Hepatocyte (in vitro differentiated cells): Measurements from ENCODE around the gene ADAMTS14. TPM values are rescaled to one million over a fixed set of nuclear protein-coding genes. Genes with fewer than 3 reads are reported as not detected.

Source experiments
- DNase-seq: peaks from one replicate; pipeline ENCODE4 v3.0.0-alpha.2; 2016; ENCODE audit warnings: low spot score
- H2AFZ ChIP-seq: fragments of 200-600 bp; sonication (generic); 2 replicates; pipeline ENCODE4 v1.6.0; 2016; ENCODE audit warnings: antibody characterized with exemption, mild to moderate bottlenecking
- H3K27ac ChIP-seq: fragments of 200-600 bp; sonication (generic); 2 replicates; pipeline ENCODE4 v1.5.1; 2016; ENCODE audit warnings: mild to moderate bottlenecking
- H3K27me3 ChIP-seq: fragments of 200-600 bp; sonication (generic); 2 replicates; pipeline ENCODE4 v1.6.1; 2016
- H3K36me3 ChIP-seq: fragments of 200-600 bp; sonication (generic); replicated peaks from 2 replicates; pipeline ENCODE4 v1.5.1; 2016; ENCODE audit warnings: low read depth; ENCODE audit not compliant: insufficient read depth
- H3K4me1 ChIP-seq: fragments of 200-600 bp; sonication (generic); 2 replicates; pipeline ENCODE4 v1.5.1; 2016; ENCODE audit warnings: mild to moderate bottlenecking, moderate library complexity; ENCODE audit not compliant: insufficient read depth
- H3K4me2 ChIP-seq: fragments of 200-600 bp; sonication (generic); 2 replicates; pipeline ENCODE4 v1.6.0; 2016
- H3K4me3 ChIP-seq: fragments of 200-600 bp; sonication (generic); 2 replicates; pipeline ENCODE4 v1.5.1; 2016; ENCODE audit warnings: mild to moderate bottlenecking
- H3K79me2 ChIP-seq: fragments of 200-600 bp; sonication (generic); 2 replicates; pipeline ENCODE4 v1.6.0; 2017; ENCODE audit warnings: mild to moderate bottlenecking
- H3K9me2 ChIP-seq: fragments of 200-600 bp; sonication (generic); replicated peaks from 2 replicates; pipeline ENCODE4 v1.6.0; 2017; ENCODE audit warnings: mild to moderate bottlenecking; ENCODE audit not compliant: insufficient read depth
- H3K9me3 ChIP-seq: fragments of 200-600 bp; sonication (generic); 2 replicates; pipeline ENCODE4 v1.5.1; 2016; ENCODE audit warnings: low read depth, mild to moderate bottlenecking
- H4K20me1 ChIP-seq: fragments of 200-600 bp; sonication (generic); 2 replicates; pipeline ENCODE4 v1.6.0; 2016; ENCODE audit warnings: mild to moderate bottlenecking; ENCODE audit not compliant: insufficient read depth, poor library complexity, severe bottlenecking
- EZH2 ChIP-seq: fragments of 200-600 bp; sonication (generic); IDR thresholded peaks from 2 replicates; pipeline ENCODE4 v1.6.1; 2016; ENCODE audit warnings: antibody characterized with exemption, mild to moderate bottlenecking, borderline replicate concordance
- EZH2phosphoT487 ChIP-seq: fragments of 200-600 bp; sonication (generic); IDR thresholded peaks from one replicate; pipeline ENCODE4 v1.6.1; 2018; ENCODE audit warnings: antibody characterized with exemption, mild to moderate bottlenecking, low read depth, moderate library complexity; ENCODE audit not compliant: unreplicated experiment, severe bottlenecking
- WGBS: methylation state at CpG from one replicate; pipeline ENCODE4 v1.1.6; 2016; ENCODE audit warnings: low lambda C conversion rate; ENCODE audit errors: missing lambda C conversion rate; 5-methylcytosine and 5-hydroxymethylcytosine counted together
- polyA plus RNA-seq: library from polyadenylated mRNA; unstranded; fragments of >200 nt; fragmentation: Nextera tagmentation; extraction: Ambion mirVana; gene quantifications from 2 replicates; pipeline ENCODE4 v1.2.1, GENCODE V29; 2016
- total RNA-seq: library from RNA; depleted of rRNA; stranded (reverse); fragments of >200 nt; gene quantifications from 2 replicates; pipeline ENCODE4 v1.2.3, GENCODE V29; 2014
- TF ChIP-seq, protein P1 (sequence below): fragments of 200-600 bp; sonication (generic); IDR thresholded peaks from 2 replicates; pipeline ENCODE4 v1.5.1; 2016; ENCODE audit warnings: antibody characterized with exemption, mild to moderate bottlenecking; ENCODE audit not compliant: poor library complexity

Gene ADAMTS14
- total and polyA plus RNA-seq, 2 experiments from 2014 or later: 0.87 to 2.1 TPM

DNA sequence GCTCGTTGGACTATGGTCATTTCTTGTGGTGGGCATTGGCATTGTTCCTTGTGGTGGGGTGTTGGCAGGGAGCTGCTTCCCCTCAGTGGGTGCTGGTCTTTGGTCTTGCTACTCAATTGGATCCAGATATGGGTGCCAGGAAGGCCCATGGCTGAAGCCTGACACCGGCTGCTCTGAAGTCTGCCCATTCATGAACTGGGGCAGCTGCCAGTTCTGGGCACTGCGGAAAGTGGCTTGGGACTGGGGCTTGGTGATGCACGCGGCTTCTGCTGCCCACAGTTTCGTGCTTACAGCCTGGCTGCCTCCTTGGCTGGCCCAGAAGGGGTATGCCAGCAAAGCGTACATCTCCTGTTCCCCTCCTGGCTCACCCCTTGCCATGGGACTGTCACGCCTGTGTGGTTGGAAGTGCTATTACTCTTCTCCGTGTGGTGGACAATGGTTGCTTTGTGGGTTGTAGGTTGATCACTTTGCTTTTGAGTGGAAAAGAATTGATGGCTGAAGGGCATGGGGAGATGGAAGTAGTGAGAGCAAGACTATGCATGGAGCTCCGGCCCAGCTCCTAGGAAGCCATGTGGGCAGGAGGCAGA lies 54.7 kb downstream of the ADAMTS14 start:
- H3K4me2 ChIP-seq: no peak overlapping the region
- 95% methylated on average over 10 of the region's 10 CpGs for WGBS

GRCh38 chr10:70728328-70728727 lies 56.0 kb downstream of the ADAMTS14 start:
- no peaks in the 10 kb centered on the region for H3K9me3 ChIP-seq
- no peak overlapping the region for H2AFZ ChIP-seq
- H3K4me3 ChIP-seq: no peak overlapping the region
- WGBS: 98% methylated on average over 2 of the region's 2 CpGs
- H3K27me3 ChIP-seq: no peaks in the 10 kb centered on the region
- TF ChIP-seq, protein P1, sequence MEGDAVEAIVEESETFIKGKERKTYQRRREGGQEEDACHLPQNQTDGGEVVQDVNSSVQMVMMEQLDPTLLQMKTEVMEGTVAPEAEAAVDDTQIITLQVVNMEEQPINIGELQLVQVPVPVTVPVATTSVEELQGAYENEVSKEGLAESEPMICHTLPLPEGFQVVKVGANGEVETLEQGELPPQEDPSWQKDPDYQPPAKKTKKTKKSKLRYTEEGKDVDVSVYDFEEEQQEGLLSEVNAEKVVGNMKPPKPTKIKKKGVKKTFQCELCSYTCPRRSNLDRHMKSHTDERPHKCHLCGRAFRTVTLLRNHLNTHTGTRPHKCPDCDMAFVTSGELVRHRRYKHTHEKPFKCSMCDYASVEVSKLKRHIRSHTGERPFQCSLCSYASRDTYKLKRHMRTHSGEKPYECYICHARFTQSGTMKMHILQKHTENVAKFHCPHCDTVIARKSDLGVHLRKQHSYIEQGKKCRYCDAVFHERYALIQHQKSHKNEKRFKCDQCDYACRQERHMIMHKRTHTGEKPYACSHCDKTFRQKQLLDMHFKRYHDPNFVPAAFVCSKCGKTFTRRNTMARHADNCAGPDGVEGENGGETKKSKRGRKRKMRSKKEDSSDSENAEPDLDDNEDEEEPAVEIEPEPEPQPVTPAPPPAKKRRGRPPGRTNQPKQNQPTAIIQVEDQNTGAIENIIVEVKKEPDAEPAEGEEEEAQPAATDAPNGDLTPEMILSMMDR: no peak
- TF ChIP-seq EZH2 (no peak), EZH2phosphoT487 (no peak)
- H3K4me1 ChIP-seq: no peaks in the 10 kb centered on the region
- H3K9me2 ChIP-seq: no peaks in the 10 kb centered on the region
- no peak overlapping the region for H3K4me2 ChIP-seq
- no peaks in the 10 kb centered on the region for H3K36me3 ChIP-seq
- DNase-seq: no peak
- H3K27ac ChIP-seq: no peak overlapping the region
- H3K79me2 ChIP-seq: no peaks in the 10 kb centered on the region
- H4K20me1 ChIP-seq: no peaks in the 10 kb centered on the region

More for the DNA sequence above, 54.7 kb downstream of the ADAMTS14 start:
- Histone ChIP-seq H3K36me3 (no peaks in the 10 kb centered on the region), H3K9me3 (no peaks in the 10 kb centered on the region), H3K27ac (no peak overlapping the region), H3K4me1 (no peaks in the 10 kb centered on the region), H3K9me2 (no peaks in the 10 kb centered on the region), H3K79me2 (no peaks in the 10 kb centered on the region), H2AFZ (no peak overlapping the region), H4K20me1 (no peaks in the 10 kb centered on the region), H3K27me3 (no peaks in the 10 kb centered on the region), H3K4me3 (no peak overlapping the region)
- DNase-seq: no peak
- TF ChIP-seq, protein P1: no peak
- TF ChIP-seq EZH2 (no peak), EZH2phosphoT487 (no peak)

DNA sequence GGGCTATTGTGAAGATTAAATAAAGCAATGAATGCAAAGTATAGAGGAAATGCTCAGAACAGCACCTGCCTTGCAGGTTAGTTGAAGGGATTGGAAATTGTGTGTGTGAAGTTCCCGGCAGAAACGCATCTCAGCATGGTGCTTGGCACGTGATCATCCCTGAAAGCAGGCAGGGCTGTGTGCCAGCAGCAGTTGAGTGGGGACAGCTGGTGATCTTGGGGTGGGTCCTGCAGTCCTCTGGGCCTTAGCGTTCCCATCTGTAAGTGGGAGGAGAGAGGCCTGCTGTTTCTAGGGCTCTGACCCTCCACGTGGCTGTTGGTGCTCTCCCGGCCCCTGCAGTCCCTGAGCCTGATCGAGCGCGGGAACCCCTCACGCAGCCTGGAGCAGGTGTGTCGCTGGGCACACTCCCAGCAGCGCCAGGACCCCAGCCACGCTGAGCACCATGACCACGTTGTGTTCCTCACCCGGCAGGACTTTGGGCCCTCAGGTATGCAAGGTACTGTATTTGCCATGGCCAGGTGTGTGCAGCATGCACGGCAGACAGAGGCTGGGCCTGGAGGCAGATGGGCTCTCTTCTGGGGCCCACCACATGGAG lies 57.6 kb downstream of the ADAMTS14 start:
- Histone ChIP-seq H3K36me3 (no peaks in the 10 kb centered on the region), H3K9me2 (no peaks in the 10 kb centered on the region), H3K4me3 (no peak overlapping the region), H3K79me2 (no peaks in the 10 kb centered on the region), H3K4me1 (no peaks in the 10 kb centered on the region), H3K9me3 (no peaks in the 10 kb centered on the region), H3K27me3 (no peaks in the 10 kb centered on the region), H2AFZ (no peak overlapping the region), H3K4me2 (no peak overlapping the region), H3K27ac (no peak overlapping the region), H4K20me1 (no peaks in the 10 kb centered on the region)
- TF ChIP-seq EZH2: no peak
- TF ChIP-seq, protein P1: no peak
- no peak for DNase-seq
- WGBS: 80% methylated on average over 16 of the region's 16 CpGs
